Retina (tissue), 1 donor: ENCODE data around the gene PPBP.

Experiments
- DNase-seq: peaks from one replicate; pipeline ENCODE4 v3.0.0-alpha.2; 2016

The PPBP gene

GRCh38 chr4:73947239-73947985, 40.6 kb downstream of the PPBP start:
- DNase-seq, result no peak

DNA sequence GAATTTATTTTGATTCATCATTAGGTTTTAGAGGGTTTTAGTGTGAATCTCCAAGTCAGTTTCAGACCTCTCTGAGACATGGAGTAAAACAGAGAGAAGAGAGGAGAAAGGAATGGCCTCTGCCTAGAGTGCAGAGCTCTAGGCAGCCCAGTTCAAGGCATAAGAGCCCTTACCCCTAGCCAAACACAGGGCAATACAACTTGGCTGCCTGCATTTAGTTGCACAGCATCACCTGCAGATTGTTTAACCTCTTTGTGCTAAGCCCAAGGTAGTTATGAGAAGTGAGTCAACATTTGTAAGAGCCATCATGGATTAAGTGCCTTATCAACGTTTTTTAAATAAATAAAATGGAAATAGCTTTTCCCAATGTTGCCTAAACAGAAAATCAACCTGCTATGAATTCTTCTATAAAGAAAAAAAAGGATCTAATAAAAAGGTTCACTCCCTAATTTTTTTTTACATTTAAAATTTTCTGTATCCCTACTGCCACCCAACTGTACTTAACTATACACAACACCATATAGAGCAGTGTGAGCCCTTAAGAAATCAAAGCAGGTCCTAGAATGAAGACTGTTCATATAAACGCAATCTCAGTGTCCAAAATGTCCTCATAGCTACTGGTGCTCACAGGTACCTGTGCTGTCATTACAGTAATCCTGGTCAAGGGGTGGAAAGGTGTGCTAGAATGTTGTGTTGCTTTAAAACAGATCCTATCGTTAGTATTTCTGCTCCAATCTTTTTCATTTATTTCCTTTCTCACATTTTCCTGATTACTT, 42.1 kb downstream of the PPBP start:
- no peak for DNase-seq

- DNase-seq, result peak; percentile 29
These were observed 42.9 kb downstream of the PPBP start for GRCh38 chr4:73945140-73945539.

- peak; percentile 76 for DNase-seq
These were observed 43.7 kb downstream of the PPBP start for GRCh38 chr4:73944061-73944875.

- DNase-seq, result peak; percentile 28
These were observed 44.4 kb downstream of the PPBP start for GRCh38 chr4:73943555-73943954.

- no peak for DNase-seq
These were observed 51.0 kb downstream of the PPBP start for GRCh38 chr4:73936969-73937368.
